ENCODE data around the gene DLST.

GRCh38 chr14:74915826-74916225, 34.1 kb downstream of the DLST start:
- no peak for TF ChIP-seq CTCF (IDR thresholded peaks at IDR 0.05)
- no peak for TF ChIP-seq POLR2AphosphoS5 (IDR thresholded peaks at IDR 0.05)
- TF ChIP-seq POLR2A (IDR thresholded peaks at IDR 0.05) = no peak

Data from sigmoid colon (tissue), 4 donors.